ENCODE data around the gene PRICKLE2. TPM values are rescaled to one million over a fixed set of nuclear protein-coding genes. Genes with fewer than 3 reads are reported as not detected.

Gene PRICKLE2
- polyA plus RNA-seq, 1 donor (not counting 4 experiments of a cell fraction or from before 2014, with no cell fraction given), result 7.8 TPM

DNA sequence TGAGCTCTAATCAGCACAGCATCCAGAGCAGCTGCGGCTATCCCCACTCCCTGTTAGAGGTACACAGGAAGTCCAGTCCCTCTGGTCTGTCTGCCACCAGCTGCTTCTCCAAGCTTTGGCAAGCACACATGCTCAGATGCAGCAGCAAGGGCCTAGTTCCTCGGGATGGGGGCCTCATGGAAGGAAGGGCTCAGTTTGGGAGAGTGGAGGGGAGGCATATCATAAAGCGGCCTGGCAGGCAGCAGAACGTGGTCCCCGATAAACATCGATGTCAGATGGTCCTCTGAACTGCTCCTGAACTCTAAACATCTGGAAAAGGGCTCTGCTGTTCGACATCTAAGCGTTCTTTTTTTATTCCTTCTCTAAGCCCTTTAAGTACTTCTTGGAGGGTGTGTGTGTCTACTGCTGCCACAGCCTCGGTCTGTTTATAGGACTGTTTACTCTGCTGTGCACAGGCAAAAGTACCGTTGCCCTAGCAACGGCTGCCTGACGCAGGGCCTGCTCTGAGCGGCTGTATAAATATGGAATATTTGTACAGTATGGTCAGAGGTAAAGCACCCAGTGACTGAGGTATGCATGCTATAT, 74.6 kb downstream of the PRICKLE2 start:
- TF ChIP-seq, protein P1, sequence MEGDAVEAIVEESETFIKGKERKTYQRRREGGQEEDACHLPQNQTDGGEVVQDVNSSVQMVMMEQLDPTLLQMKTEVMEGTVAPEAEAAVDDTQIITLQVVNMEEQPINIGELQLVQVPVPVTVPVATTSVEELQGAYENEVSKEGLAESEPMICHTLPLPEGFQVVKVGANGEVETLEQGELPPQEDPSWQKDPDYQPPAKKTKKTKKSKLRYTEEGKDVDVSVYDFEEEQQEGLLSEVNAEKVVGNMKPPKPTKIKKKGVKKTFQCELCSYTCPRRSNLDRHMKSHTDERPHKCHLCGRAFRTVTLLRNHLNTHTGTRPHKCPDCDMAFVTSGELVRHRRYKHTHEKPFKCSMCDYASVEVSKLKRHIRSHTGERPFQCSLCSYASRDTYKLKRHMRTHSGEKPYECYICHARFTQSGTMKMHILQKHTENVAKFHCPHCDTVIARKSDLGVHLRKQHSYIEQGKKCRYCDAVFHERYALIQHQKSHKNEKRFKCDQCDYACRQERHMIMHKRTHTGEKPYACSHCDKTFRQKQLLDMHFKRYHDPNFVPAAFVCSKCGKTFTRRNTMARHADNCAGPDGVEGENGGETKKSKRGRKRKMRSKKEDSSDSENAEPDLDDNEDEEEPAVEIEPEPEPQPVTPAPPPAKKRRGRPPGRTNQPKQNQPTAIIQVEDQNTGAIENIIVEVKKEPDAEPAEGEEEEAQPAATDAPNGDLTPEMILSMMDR (optimal IDR thresholded peaks at IDR 0.05 in 1 of 3, IDR thresholded peaks at IDR 0.05 in 1 of 3, conservative IDR thresholded peaks at IDR 0.05 in 1 of 3; ENCODE audit: extremely low read depth in 1 of 3, insufficient read depth in 2 of 3, low read length in 3 of 3), result no peak
- FAIRE-seq (no peak), DNase-seq (ENCODE audit: low read depth, low spot score) (no peak)
- Histone ChIP-seq H3K36me3 (ENCODE audit: control insufficient read depth in 2 of 2, extremely low read depth in 1 of 2, insufficient read depth in 2 of 2, low read length in 2 of 2) (peaks cover 6 to 18% of the 10 kb centered on the region in 2 experiments), H3K4me3 (ENCODE audit: control insufficient read depth in 2 of 3, extremely low read depth in 1 of 3, insufficient read depth in 2 of 3, low read depth in 1 of 3, low read length in 3 of 3) (no peak overlapping the region), H4K20me1 (ENCODE audit: control insufficient read depth, extremely low read depth, insufficient read depth, low read length) (no peaks in the 10 kb centered on the region), H3K9ac (ENCODE audit: control insufficient read depth, extremely low read depth, insufficient read depth, low read length) (no peak overlapping the region), H3K9me1 (ENCODE audit: control insufficient read depth, extremely low read depth, insufficient read depth, low read length) (no peaks in the 10 kb centered on the region), H3K79me2 (ENCODE audit: control insufficient read depth, insufficient read depth, low read length) (no peaks in the 10 kb centered on the region), H3K27me3 (ENCODE audit: control insufficient read depth, extremely low read depth, insufficient read depth, low read length) (no peaks in the 10 kb centered on the region), H3K9me3 (ENCODE audit: control insufficient read depth, low read depth, low read length) (no peaks in the 10 kb centered on the region), H3K4me2 (ENCODE audit: control insufficient read depth, extremely low read depth, insufficient read depth, low read depth, low read length) (no peak overlapping the region), H2AFZ (ENCODE audit: control insufficient read depth, low read length) (no peak overlapping the region), H3K4me1 (ENCODE audit: control insufficient read depth, extremely low read depth, insufficient read depth, low read length) (no peaks in the 10 kb centered on the region), H3K27ac (ENCODE audit: control insufficient read depth, insufficient read depth, low read length) (no peak overlapping the region)
- dilution Hi-C loops (cut with MboI; ENCODE audit: extremely low pct_ligation_motif_present, low sequenced_read_pairs), result no loop called here

DNA sequence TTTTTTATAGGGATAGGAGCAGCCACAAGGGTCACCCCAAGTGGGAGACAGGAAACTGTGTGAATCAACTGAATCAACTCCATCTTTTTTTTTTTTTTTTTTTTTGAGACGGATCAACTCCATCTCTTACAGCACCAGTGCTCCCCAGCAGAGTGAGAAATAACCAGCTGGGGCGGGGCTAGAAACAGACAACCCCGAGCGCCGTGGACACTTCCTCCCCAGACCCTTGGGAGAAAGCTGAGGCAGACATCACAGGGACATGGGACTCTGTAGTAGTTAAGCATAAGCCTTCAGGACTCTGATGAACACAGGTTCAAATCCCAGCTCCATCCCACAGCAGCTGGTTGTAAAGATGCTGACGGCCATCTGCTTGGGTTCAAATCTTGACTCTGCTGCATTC, 75.4 kb downstream of the PRICKLE2 start:
- Histone ChIP-seq H2AFZ (ENCODE audit: control insufficient read depth, low read length) (no peak overlapping the region), H3K79me2 (ENCODE audit: control insufficient read depth, insufficient read depth, low read length) (no peaks in the 10 kb centered on the region), H3K36me3 (ENCODE audit: control insufficient read depth in 2 of 2, extremely low read depth in 1 of 2, insufficient read depth in 2 of 2, low read length in 2 of 2) (peaks cover 6 to 18% of the 10 kb centered on the region in 2 experiments), H4K20me1 (ENCODE audit: control insufficient read depth, extremely low read depth, insufficient read depth, low read length) (no peaks in the 10 kb centered on the region), H3K27me3 (ENCODE audit: control insufficient read depth, extremely low read depth, insufficient read depth, low read length) (no peaks in the 10 kb centered on the region), H3K4me1 (ENCODE audit: control insufficient read depth, extremely low read depth, insufficient read depth, low read length) (no peaks in the 10 kb centered on the region), H3K9me3 (ENCODE audit: control insufficient read depth, low read depth, low read length) (no peaks in the 10 kb centered on the region), H3K27ac (ENCODE audit: control insufficient read depth, insufficient read depth, low read length) (no peak overlapping the region), H3K4me3 (ENCODE audit: control insufficient read depth in 2 of 3, extremely low read depth in 1 of 3, insufficient read depth in 2 of 3, low read depth in 1 of 3, low read length in 3 of 3) (no peak overlapping the region), H3K9me1 (ENCODE audit: control insufficient read depth, extremely low read depth, insufficient read depth, low read length) (no peaks in the 10 kb centered on the region), H3K9ac (ENCODE audit: control insufficient read depth, extremely low read depth, insufficient read depth, low read length) (no peak overlapping the region), H3K4me2 (ENCODE audit: control insufficient read depth, extremely low read depth, insufficient read depth, low read depth, low read length) (no peak overlapping the region)
- FAIRE-seq (no peak), DNase-seq (ENCODE audit: low read depth, low spot score) (no peak)
- dilution Hi-C loops (cut with MboI; ENCODE audit: extremely low pct_ligation_motif_present, low sequenced_read_pairs), result no loop called here
- TF ChIP-seq, protein P1 (optimal IDR thresholded peaks at IDR 0.05 in 1 of 3, IDR thresholded peaks at IDR 0.05 in 1 of 3, conservative IDR thresholded peaks at IDR 0.05 in 1 of 3; ENCODE audit: extremely low read depth in 1 of 3, insufficient read depth in 2 of 3, low read length in 3 of 3), result no peak
- TF ChIP-seq EZH2 (IDR thresholded peaks at IDR 0.05; ENCODE audit: low read length), result no peak
